GM10266 (cell line): ENCODE measurements around the gene SLCO4A1.

Source experiments
- DNase-seq: peaks from one replicate; pipeline ENCODE4 v3.0.0; 2012; ENCODE audit errors: extremely low spot score
- TF ChIP-seq, protein P1 (sequence below): IDR thresholded peaks from 2 replicates; pipeline ENCODE4 v1.5.1; 2012; ENCODE audit warnings: mild to moderate bottlenecking, low read depth; ENCODE audit not compliant: control insufficient read depth, insufficient read depth; ENCODE audit errors: missing control alignments

The SLCO4A1 gene

DNA sequence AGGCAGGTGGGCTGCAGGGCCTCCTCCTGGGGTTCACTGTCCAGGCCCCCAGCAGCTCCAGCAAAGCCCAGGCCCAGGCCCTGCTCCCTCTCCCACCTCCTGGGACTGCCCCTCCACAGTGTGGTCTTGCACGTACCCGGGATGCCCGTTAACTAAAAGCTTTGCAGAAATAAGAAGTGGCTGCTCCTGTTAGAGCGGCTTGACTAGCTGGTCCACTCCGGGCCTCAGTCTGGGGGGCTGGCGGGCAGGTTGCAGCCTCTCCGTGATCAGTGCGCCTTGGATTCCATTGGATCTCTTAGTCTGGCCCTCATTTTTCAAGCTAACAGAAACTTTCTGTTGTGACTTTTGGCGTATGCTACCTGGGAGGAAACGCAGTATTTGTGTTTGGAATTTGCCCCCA, 26.9 kb downstream of the SLCO4A1 start:
- DNase-seq, result no peak
- TF ChIP-seq, protein P1, sequence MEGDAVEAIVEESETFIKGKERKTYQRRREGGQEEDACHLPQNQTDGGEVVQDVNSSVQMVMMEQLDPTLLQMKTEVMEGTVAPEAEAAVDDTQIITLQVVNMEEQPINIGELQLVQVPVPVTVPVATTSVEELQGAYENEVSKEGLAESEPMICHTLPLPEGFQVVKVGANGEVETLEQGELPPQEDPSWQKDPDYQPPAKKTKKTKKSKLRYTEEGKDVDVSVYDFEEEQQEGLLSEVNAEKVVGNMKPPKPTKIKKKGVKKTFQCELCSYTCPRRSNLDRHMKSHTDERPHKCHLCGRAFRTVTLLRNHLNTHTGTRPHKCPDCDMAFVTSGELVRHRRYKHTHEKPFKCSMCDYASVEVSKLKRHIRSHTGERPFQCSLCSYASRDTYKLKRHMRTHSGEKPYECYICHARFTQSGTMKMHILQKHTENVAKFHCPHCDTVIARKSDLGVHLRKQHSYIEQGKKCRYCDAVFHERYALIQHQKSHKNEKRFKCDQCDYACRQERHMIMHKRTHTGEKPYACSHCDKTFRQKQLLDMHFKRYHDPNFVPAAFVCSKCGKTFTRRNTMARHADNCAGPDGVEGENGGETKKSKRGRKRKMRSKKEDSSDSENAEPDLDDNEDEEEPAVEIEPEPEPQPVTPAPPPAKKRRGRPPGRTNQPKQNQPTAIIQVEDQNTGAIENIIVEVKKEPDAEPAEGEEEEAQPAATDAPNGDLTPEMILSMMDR, result no peak

DNA sequence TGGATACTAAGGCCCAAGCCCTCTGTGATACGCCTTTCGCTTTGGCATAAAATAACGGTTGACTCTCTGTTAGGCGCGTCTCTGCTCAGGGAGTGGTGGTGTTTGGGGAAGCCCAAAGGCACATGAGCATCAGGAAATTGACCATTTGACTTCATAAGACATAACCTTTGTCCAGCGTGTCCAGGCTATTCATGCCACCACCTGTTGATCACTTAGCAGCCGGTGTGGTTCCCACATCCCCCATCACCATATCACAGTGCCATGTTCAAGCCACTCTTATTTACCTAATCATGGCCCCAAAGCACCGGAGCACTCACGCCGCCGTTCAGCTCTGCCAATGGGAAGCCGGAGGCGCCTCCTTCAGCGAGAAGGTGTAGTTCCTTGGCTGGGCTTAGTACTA, 27.9 kb downstream of the SLCO4A1 start:
- no peak for DNase-seq
- TF ChIP-seq, protein P1, result no peak

DNA sequence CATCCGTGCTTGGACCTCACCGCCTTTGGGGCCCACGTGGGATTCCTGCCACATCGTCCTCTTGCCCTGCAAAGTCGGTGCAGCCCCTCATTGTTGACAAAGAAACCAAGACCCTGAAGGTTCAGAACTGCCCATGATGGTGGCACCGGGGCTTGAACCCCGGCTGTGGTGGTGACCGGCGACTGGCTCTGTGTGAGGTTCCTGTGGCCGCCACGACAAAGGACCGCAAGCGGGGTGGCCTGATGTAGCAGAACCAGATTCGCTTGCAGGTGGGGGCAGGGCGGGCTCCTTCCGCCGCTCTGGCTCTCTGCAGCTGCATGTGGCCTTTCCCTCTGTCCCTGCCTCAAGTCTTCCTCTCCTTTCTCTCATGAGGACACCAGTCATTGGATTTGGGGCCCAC, 28.7 kb downstream of the SLCO4A1 start:
- TF ChIP-seq, protein P1, result no peak
- no peak for DNase-seq

DNA sequence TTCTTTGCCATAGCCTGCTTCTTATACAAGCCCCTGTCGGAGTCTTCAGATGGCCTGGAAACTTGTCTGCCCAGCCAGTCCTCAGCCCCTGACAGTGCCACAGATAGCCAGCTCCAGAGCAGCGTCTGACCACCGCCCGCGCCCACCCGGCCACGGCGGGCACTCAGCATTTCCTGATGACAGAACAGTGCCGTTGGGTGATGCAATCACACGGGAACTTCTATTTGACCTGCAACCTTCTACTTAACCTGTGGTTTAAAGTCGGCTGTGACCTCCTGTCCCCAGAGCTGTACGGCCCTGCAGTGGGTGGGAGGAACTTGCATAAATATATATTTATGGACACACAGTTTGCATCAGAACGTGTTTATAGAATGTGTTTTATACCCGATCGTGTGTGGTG, 29.5 kb downstream of the SLCO4A1 start:
- TF ChIP-seq, protein P1, result no peak
- DNase-seq, result no peak

DNA sequence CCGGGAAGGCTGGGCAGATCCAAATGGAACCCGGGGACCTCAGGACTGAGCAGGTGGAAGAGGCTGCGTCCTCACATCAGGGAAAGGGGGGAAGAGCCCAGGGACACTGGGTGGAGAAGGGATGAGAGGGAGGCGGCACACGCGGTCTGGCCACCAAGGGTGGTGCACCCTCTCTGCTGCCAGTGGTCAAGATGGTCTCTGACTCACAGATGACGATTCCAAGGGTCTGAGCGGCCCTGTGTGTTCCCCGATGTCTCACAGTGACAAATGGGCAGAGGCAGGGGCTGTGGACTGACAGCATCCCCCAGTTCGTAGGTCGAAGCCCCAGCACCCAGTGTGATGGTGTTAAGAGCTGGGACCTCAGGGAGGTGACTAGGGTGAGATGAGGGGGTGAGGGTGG, 32.1 kb downstream of the SLCO4A1 start:
- TF ChIP-seq, protein P1, result no peak
- no peak for DNase-seq

DNA sequence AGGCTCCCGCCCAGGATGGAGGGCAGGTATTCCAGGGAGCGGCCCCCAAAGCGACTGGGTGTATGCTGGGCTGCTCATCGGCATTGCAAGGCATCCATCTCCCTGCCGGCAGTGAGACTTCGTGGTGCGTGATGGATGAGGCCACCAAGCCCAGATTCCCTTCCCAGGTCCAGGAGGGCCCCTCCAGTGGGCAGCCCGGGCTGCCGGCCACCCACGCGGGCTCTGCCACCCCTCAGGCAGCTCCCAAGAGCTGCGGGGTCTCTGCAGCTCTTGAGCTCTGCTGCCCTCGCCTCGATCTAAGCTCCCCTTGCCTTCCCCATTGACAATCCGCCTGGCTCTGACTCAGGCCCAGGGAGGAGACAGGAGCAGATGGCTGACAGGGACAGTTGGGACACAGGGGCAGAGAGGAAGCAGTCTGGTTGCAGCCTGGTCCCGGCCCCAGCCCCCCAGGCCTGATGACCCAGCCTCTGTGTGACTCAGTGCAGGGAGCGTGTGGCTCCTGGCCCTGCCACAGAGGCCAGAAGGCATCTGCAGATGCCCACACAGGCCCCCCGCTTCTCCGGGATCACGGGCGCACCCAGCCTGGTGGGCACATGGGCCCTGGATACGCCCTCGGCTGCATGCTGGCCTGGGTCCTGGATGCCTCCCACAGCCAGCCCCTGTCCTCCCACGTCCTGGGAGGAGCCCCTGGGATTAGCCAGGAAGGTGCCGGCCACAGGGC, 33.0 kb downstream of the SLCO4A1 start:
- TF ChIP-seq, protein P1, result no peak
- DNase-seq, result no peak

DNA sequence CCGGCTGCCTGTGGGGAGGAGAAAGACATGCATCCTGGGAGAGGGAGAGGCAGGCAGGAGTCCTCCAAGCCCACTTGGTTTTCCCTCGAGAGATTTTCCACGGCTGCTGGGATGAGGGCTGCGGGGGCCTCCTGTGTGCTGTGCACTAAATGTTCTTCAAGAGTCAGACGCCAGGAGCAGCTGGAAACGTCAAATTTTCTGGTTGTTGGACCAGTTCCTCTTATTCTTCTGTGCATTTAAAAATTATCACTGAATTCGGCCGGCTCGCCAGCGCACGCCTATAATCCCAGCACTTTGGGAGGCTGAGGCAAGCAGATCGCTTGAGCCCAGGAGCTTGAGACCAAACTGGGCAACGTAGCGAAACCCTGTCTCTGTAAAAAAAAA, 33.6 kb downstream of the SLCO4A1 start:
- no peak for DNase-seq
- TF ChIP-seq, protein P1, result no peak
